GM12891 (cell line): ENCODE measurements around the gene PAPPA2.

ENCODE experiments used
- PAX5 ChIP-seq: IDR thresholded peaks from 2 replicates; pipeline ENCODE4 v1.6.1; 2011; ENCODE audit warnings: low read length, moderate library complexity, mild to moderate bottlenecking; ENCODE audit not compliant: insufficient read depth, severe bottlenecking
- POLR2A ChIP-seq: IDR thresholded peaks from 2 replicates; pipeline ENCODE4 v1.6.1; 2011; ENCODE audit warnings: low read depth, low read length, control low read depth
- POLR2AphosphoS5 ChIP-seq: IDR thresholded peaks from 2 replicates; pipeline ENCODE4 v1.6.1; 2011; ENCODE audit warnings: low read depth, low read length, control low read depth
- SPI1 ChIP-seq: IDR thresholded peaks from 2 replicates; pipeline ENCODE4 v1.6.1; 2011; ENCODE audit warnings: low read depth, low read length, control low read depth
- TAF1 ChIP-seq: IDR thresholded peaks from 2 replicates; pipeline ENCODE4 v1.6.1; 2011; ENCODE audit warnings: low read depth, low read length, control low read depth

- TF ChIP-seq POLR2A (no peak), TAF1 (no peak), POLR2AphosphoS5 (no peak), SPI1 (no peak), PAX5 (no peak)
Measured at GRCh38 chr1:176479971-176480370, 17.0 kb downstream of the PAPPA2 start.
